ENCODE measurements around the gene EEF1AKMT3. TPM values are rescaled to one million over a fixed set of nuclear protein-coding genes. Genes with fewer than 3 reads are reported as not detected.

EEF1AKMT3 gene
- total RNA-seq, 4 donors from 2014 or later = 0.82 to 2.0 (median 1.0) TPM

GRCh38 chr12:57800965-57801364 is 28.6 kb downstream of the EEF1AKMT3 start:
- intact Hi-C loops (cut with DNase I; ENCODE audit: low total_unique reads) = no loop called here
- DNase-seq = no peak
- in situ Hi-C loops (cut with MboI; ENCODE audit: low sequenced_read_pairs in 4 of 4) = loop anchor here in 1 of 4 donors (10.0 kb wide), 1 partner anchor 114 kb away; no protein-coding TSS in a partner anchor
- H3K4me3 ChIP-seq = no peak overlapping the region
- no peaks in the 10 kb centered on the region for H3K9me3 ChIP-seq
- no peaks in the 10 kb centered on the region for H3K27me3 ChIP-seq
- no peak for TF ChIP-seq POLR2A (IDR thresholded peaks at IDR 0.05)
- TF ChIP-seq CTCF (IDR thresholded peaks at IDR 0.05 in 4 of 5, conservative IDR thresholded peaks at IDR 0.05 in 1 of 5) = no peak
- H3K36me3 ChIP-seq = peaks cover 0 to 87% of the 10 kb centered on the region in 2 donors
- peaks cover 0 to 4% of the 10 kb centered on the region in 2 donors for H3K4me1 ChIP-seq
- no peak for ATAC-seq
- H3K27ac ChIP-seq = no peak overlapping the region

GRCh38 chr12:57802607-57803006 is 30.2 kb downstream of the EEF1AKMT3 start:
- DNase-seq = no peak
- Histone ChIP-seq H3K9me3 (no peaks in the 10 kb centered on the region), H3K27me3 (no peaks in the 10 kb centered on the region), H3K27ac (no peak overlapping the region), H3K36me3 (peaks cover 0 to 87% of the 10 kb centered on the region in 2 donors), H3K4me3 (no peak overlapping the region), H3K4me1 (peaks cover 0 to 4% of the 10 kb centered on the region in 2 donors)
- intact Hi-C loops (cut with DNase I; ENCODE audit: low total_unique reads) = loop anchor here (1.0 kb wide), 1 partner anchor 103 kb away; no protein-coding TSS in a partner anchor
- in situ Hi-C loops (cut with MboI; ENCODE audit: low sequenced_read_pairs in 4 of 4) = loop anchor here in 1 of 4 donors (10.0 kb wide), 1 partner anchor 112 kb away; no protein-coding TSS in a partner anchor
- TF ChIP-seq CTCF (IDR thresholded peaks at IDR 0.05 in 4 of 5, conservative IDR thresholded peaks at IDR 0.05 in 1 of 5) (no peak), POLR2A (IDR thresholded peaks at IDR 0.05) (no peak)
- no peak for ATAC-seq

DNA sequence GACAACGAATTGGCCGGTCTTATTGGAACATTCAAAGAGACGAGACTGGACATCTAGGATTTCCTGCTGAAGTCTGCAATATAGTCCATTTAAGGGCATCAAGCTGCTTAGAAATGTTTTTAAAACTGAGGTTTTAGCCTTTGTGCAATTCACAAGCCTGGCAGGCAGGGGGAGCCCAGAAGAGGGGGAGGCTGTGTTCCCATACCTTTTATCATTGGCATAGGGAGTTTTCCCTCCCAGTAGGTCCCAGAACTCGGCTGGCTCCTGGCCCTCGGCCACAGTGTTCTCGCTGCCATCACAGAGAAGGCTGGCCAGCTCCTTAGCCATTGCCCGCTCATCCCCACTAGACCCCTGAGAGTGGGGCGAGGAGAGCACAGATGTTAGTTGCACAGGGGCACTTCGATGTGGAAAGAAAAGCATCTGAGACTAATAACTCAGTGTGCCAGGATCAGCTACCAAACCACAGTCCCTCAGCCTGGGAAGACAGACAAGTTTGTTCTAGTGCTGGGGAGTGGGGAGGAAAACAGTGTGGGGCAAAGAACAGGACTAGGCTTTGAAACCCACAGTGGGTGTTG is 31.0 kb downstream of the EEF1AKMT3 start:
- Histone ChIP-seq H3K36me3 (peaks cover 0 to 94% of the 10 kb centered on the region in 2 donors), H3K4me3 (no peak overlapping the region), H3K27ac (peak overlapping the region in 3 of 4 donors; percentile 5 to 32 (median 9)), H3K27me3 (no peaks in the 10 kb centered on the region), H3K9me3 (no peaks in the 10 kb centered on the region), H3K4me1 (peaks cover 0 to 4% of the 10 kb centered on the region in 2 donors)
- TF ChIP-seq CTCF (IDR thresholded peaks at IDR 0.05 in 4 of 5, conservative IDR thresholded peaks at IDR 0.05 in 1 of 5) (peak; percentile 61 to 76 (median 74)), POLR2A (IDR thresholded peaks at IDR 0.05) (no peak)
- intact Hi-C loops (cut with DNase I; ENCODE audit: low total_unique reads) = loop anchor here (1.0 kb wide), 1 partner anchor 102 kb away; no protein-coding TSS in a partner anchor
- peak in 1 of 2 donors; percentile 74 for ATAC-seq
- in situ Hi-C loops (cut with MboI; ENCODE audit: low sequenced_read_pairs in 4 of 4) = loop anchor here in 1 of 4 donors (10.0 kb wide), 1 partner anchor 111 kb away; no protein-coding TSS in a partner anchor
- DNase-seq = no peak

DNA sequence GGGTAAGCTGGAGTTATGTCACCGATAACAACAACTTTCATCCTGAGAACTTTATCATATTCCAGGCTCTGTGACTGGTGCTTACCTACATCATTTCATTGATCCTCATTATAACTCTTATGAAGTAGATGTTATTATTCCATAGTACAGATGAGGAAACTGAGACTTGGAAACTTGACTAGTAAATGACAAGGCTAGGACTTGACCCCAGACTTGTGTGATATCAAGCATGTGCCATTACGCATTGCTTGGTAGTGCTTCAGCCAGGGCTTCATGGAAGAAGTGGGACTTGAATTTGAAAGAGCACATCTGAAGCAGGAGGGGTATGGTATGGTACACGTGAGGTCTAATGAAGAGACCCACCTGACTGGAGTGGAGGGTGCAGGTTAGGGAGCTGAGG is 34.3 kb downstream of the EEF1AKMT3 start:
- Histone ChIP-seq H3K27ac (no peak overlapping the region), H3K4me1 (peaks cover 0 to 4% of the 10 kb centered on the region in 2 donors), H3K27me3 (no peaks in the 10 kb centered on the region), H3K9me3 (no peaks in the 10 kb centered on the region), H3K4me3 (no peak overlapping the region), H3K36me3 (peaks cover 0 to 94% of the 10 kb centered on the region in 2 donors)
- no peak for TF ChIP-seq CTCF (IDR thresholded peaks at IDR 0.05 in 4 of 5, conservative IDR thresholded peaks at IDR 0.05 in 1 of 5)
- TF ChIP-seq POLR2A (IDR thresholded peaks at IDR 0.05) = no peak
- in situ Hi-C loops (cut with MboI; ENCODE audit: low sequenced_read_pairs in 4 of 4) (loop anchor here in 1 of 4 donors (10.0 kb wide), 1 partner anchor 108 kb away; no protein-coding TSS in a partner anchor), intact Hi-C loops (cut with DNase I; ENCODE audit: low total_unique reads) (no loop called here)
- no peak for DNase-seq
- no peak for ATAC-seq

All from gastrocnemius medialis (tissue), 4 donors.